SK-N-SH treated with all-trans-retinoic acid at 6 μM for 48 hours (cell line): Measurements from ENCODE around the gene PCNX3.

Source experiments
- ATAC-seq: fragments of 200-7000 bp; cut with Tn5 transposase; 3 replicates; pipeline ENCODE4 v1.9.1; 2020; ENCODE audit warnings: mild to moderate bottlenecking, moderate library complexity
- ARNTL ChIP-seq: fragments of 450-650 bp; formaldehyde crosslinking; IDR thresholded peaks from 2 replicates; pipeline ENCODE4 v1.5.0; 2020; ENCODE audit warnings: low read depth, mild to moderate bottlenecking, moderate library complexity, borderline replicate concordance
- BACH2 ChIP-seq: fragments of 250-450 bp; sonication (Bioruptor Pico); IDR thresholded peaks from 2 replicates; pipeline ENCODE4 v1.9.0; 2021; ENCODE audit warnings: mild to moderate bottlenecking, borderline replicate concordance
- CREB5 ChIP-seq: fragments of 250-450 bp; sonication (Bioruptor Pico); IDR thresholded peaks from 2 replicates; pipeline ENCODE4 v1.5.1; 2020; ENCODE audit warnings: low read depth, mild to moderate bottlenecking, moderate library complexity
- CSDC2 ChIP-seq: fragments of 250-450 bp; sonication (Bioruptor Pico); IDR thresholded peaks from 2 replicates; pipeline ENCODE4 v1.5.0; 2020; ENCODE audit warnings: mild to moderate bottlenecking, moderate library complexity
- CSRNP3 ChIP-seq: fragments of 250-450 bp; sonication (Bioruptor Pico); IDR thresholded peaks from 2 replicates; pipeline ENCODE4 v1.5.1; 2021; ENCODE audit warnings: mild to moderate bottlenecking, moderate library complexity
- ESRRG ChIP-seq: fragments of 250-450 bp; sonication (Bioruptor Pico); IDR thresholded peaks from 2 replicates; pipeline ENCODE4 v1.6.1; 2021; ENCODE audit warnings: mild to moderate bottlenecking
- GLIS3 ChIP-seq: fragments of 250-450 bp; sonication (Bioruptor Pico); IDR thresholded peaks from 2 replicates; pipeline ENCODE4 v1.5.0; 2020; ENCODE audit warnings: mild to moderate bottlenecking, moderate library complexity
- ISL1 ChIP-seq: fragments of 250-450 bp; sonication (Bioruptor Pico); IDR thresholded peaks from 2 replicates; pipeline ENCODE4 v2.1.2; 2022; ENCODE audit warnings: mild to moderate bottlenecking, moderate library complexity
- OSR1 ChIP-seq: fragments of 250-450 bp; sonication (Bioruptor Pico); IDR thresholded peaks from 2 replicates; pipeline ENCODE4 v1.8.0; 2022; ENCODE audit warnings: moderate library complexity, mild to moderate bottlenecking, inconsistent platforms
- PATZ1 ChIP-seq: fragments of 250-450 bp; sonication (Bioruptor Pico); IDR thresholded peaks from 2 replicates; pipeline ENCODE4 v1.8.0; 2020; ENCODE audit warnings: mild to moderate bottlenecking, moderate library complexity, borderline replicate concordance
- POU6F1 ChIP-seq: fragments of 250-450 bp; sonication (Bioruptor Pico); IDR thresholded peaks from 2 replicates; pipeline ENCODE4 v1.8.0; 2021; ENCODE audit warnings: low read depth, mild to moderate bottlenecking, moderate library complexity, borderline replicate concordance
- PPARA ChIP-seq: fragments of 250-450 bp; sonication (Bioruptor Pico); IDR thresholded peaks from 2 replicates; pipeline ENCODE4 v1.5.0; 2020; ENCODE audit warnings: mild to moderate bottlenecking, borderline replicate concordance
- RARB ChIP-seq: fragments of 250-450 bp; sonication (Bioruptor Pico); IDR thresholded peaks from 2 replicates; pipeline ENCODE4 v1.8.0; 2021; ENCODE audit warnings: mild to moderate bottlenecking, moderate library complexity
- SNAI2 ChIP-seq: fragments of 250-450 bp; sonication (Bioruptor Pico); IDR thresholded peaks from 2 replicates; pipeline ENCODE4 v1.5.0; 2020; ENCODE audit warnings: mild to moderate bottlenecking, moderate library complexity
- TCF4 ChIP-seq: fragments of 250-450 bp; sonication (Bioruptor Pico); IDR thresholded peaks from 2 replicates; pipeline ENCODE4 v1.8.0; 2021; ENCODE audit warnings: mild to moderate bottlenecking, moderate library complexity, borderline replicate concordance
- TOX ChIP-seq: fragments of 250-450 bp; sonication (Bioruptor Pico); IDR thresholded peaks from 2 replicates; pipeline ENCODE4 v1.8.0; 2021; ENCODE audit warnings: mild to moderate bottlenecking, moderate library complexity, borderline replicate concordance
- TSHZ2 ChIP-seq: fragments of 250-450 bp; sonication (Bioruptor Pico); IDR thresholded peaks from 2 replicates; pipeline ENCODE4 v1.5.0; 2020; ENCODE audit warnings: mild to moderate bottlenecking, moderate library complexity
- ZC3H10 ChIP-seq: fragments of 250-450 bp; sonication (Bioruptor Pico); IDR thresholded peaks from 2 replicates; pipeline ENCODE4 v1.5.1; 2021; ENCODE audit warnings: mild to moderate bottlenecking, moderate library complexity
- ZFP3 ChIP-seq: fragments of 250-450 bp; sonication (Bioruptor Pico); IDR thresholded peaks from 2 replicates; pipeline ENCODE4 v1.5.0; 2020; ENCODE audit warnings: mild to moderate bottlenecking, moderate library complexity
- ZFP30 ChIP-seq: fragments of 450-650 bp; formaldehyde crosslinking; IDR thresholded peaks from 2 replicates; pipeline ENCODE4 v1.5.0; 2022; ENCODE audit warnings: mild to moderate bottlenecking, moderate library complexity
- ZNF565 ChIP-seq: fragments of 450-650 bp; formaldehyde crosslinking; conservative IDR thresholded peaks from 2 replicates; pipeline ENCODE4 v1.5.0; 2020; ENCODE audit warnings: low read depth, mild to moderate bottlenecking, moderate library complexity
- ZNF70 ChIP-seq: fragments of 450-650 bp; formaldehyde crosslinking; IDR thresholded peaks from 2 replicates; pipeline ENCODE4 v1.5.0; 2020; ENCODE audit warnings: mild to moderate bottlenecking, moderate library complexity
- ZNF8 ChIP-seq: fragments of 450-650 bp; formaldehyde crosslinking; IDR thresholded peaks from 2 replicates; pipeline ENCODE4 v1.5.0; 2020; ENCODE audit warnings: mild to moderate bottlenecking, moderate library complexity

Gene PCNX3

GRCh38 chr11:65640483-65641296 lies 25.1 kb downstream of the PCNX3 start:
- TF ChIP-seq ISL1 (CRISPR knock-in tag): no peak
- no peak for TF ChIP-seq TSHZ2 (CRISPR knock-in tag)
- TF ChIP-seq RARB (CRISPR knock-in tag): no peak
- no peak for TF ChIP-seq PATZ1
- TF ChIP-seq ZFP3 (CRISPR knock-in tag): no peak
- TF ChIP-seq ARNTL (CRISPR knock-in tag): no peak
- TF ChIP-seq ZFP30: no peak
- TF ChIP-seq OSR1 (CRISPR knock-in tag): no peak
- no peak for TF ChIP-seq ESRRG (CRISPR knock-in tag)
- TF ChIP-seq ZC3H10 (CRISPR knock-in tag): no peak
- TF ChIP-seq CSRNP3 (CRISPR knock-in tag): no peak
- no peak for TF ChIP-seq SNAI2
- TF ChIP-seq ZNF70 (CRISPR knock-in tag): no peak
- TF ChIP-seq GLIS3 (CRISPR knock-in tag): no peak
- TF ChIP-seq TOX (CRISPR knock-in tag): no peak
- no peak for TF ChIP-seq ZNF565
- no peak for ATAC-seq

GRCh38 chr11:65641297-65642013 lies 25.9 kb downstream of the PCNX3 start:
- no peak for ATAC-seq
- TF ChIP-seq PATZ1 (no peak), ZFP3 (CRISPR knock-in tag) (no peak), TOX (CRISPR knock-in tag) (no peak), CSDC2 (CRISPR knock-in tag) (no peak), ZNF70 (CRISPR knock-in tag) (no peak), GLIS3 (CRISPR knock-in tag) (no peak), POU6F1 (CRISPR knock-in tag) (no peak), ARNTL (CRISPR knock-in tag) (no peak), PPARA (CRISPR knock-in tag) (no peak), TSHZ2 (CRISPR knock-in tag) (no peak), BACH2 (CRISPR knock-in tag) (no peak), ZNF8 (CRISPR knock-in tag) (no peak), ESRRG (CRISPR knock-in tag) (no peak), CREB5 (CRISPR knock-in tag) (no peak), TCF4 (no peak)
